HK-2 (cell line): ENCODE measurements around the gene CD55.

Experiments
- DNase-seq: peaks from one replicate; pipeline ENCODE4 v3.0.0-alpha.2; 2018; ENCODE audit not compliant: unreplicated experiment

CD55 gene

GRCh38 chr1:207361889-207362288, 40.4 kb downstream of the CD55 start:
- DNase-seq = no peak

DNA sequence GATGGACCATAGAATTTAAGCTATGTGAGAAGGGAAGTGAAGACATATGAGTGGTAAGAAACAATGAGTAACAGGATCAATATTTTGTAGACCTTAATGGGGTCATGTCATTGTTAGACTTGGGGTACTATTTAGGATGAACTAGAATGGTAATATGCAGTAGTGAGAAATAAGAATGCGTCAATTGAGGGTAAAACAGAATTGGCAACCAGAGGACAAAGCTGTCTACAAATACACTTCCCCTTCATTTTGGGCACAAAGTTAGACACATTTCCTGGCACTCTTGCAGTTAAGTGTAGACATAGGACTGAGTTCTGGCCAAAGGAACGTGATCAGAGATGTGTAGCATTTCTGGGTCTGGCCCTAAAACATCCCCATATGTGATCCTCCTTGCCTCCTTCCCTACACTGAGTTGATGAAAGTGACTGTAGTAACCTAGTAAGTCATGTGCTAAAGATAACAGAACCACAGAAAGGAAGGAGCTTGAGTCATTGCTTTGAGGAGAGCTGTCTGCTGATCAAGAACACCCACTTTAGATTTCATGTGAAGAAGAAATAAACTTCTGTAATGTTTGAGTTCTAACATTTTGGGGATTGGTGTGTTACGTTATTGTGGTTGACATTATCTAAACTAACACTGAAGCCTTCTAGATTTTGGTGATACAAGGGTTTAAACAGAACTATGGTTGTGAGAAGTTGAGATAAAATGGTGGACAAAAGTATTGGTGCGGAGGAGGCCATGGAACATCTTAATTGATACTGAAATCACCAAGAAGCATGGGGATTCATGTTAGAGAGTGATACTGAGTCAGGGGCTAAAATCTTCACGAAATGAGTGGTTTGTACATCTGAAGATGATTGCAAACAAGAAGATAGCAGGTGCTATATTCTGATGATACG, 41.7 kb downstream of the CD55 start:
- DNase-seq = no peak

- DNase-seq = no peak
Measured at GRCh38 chr1:207363871-207364270, 42.4 kb downstream of the CD55 start.

GRCh38 chr1:207364614-207365013, 43.1 kb downstream of the CD55 start:
- no peak for DNase-seq

- no peak for DNase-seq
Measured at GRCh38 chr1:207365063-207365462, 43.6 kb downstream of the CD55 start.

GRCh38 chr1:207366022-207366421, 44.5 kb downstream of the CD55 start:
- DNase-seq = no peak

GRCh38 chr1:207388721-207389120, 67.2 kb downstream of the CD55 start:
- no peak for DNase-seq

GRCh38 chr1:207389728-207390464, 68.4 kb downstream of the CD55 start:
- DNase-seq = no peak

GRCh38 chr1:207393610-207394009, 72.1 kb downstream of the CD55 start:
- DNase-seq = peak; percentile 47

DNA sequence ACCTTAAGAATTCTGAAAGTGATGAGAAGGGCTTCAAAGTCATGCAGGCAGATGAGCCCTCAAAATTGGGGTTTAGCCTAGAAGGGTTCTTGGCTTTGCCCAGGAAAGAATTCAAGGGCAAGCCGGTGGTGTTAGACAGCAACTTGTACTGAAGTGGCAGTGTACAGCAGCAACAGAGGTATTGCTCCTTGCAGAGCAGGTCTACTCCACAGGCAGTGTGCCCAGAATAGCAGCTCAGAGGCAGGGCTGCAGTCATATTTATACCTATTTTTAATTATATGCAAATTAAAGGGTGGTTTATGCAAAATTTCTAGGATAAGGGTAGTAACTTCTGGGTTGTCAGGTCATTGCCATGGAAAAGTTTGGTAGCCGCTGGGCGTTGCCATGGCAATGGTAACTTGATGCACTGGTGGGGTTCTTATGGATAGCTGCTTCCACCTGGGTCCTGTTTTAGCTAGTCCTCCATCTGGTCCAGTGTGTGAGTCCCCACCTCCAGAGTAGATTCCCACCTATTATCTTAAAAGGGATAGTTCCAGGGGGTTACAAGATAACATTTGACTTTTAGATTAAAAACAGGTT, 74.8 kb downstream of the CD55 start:
- no peak for DNase-seq

DNA sequence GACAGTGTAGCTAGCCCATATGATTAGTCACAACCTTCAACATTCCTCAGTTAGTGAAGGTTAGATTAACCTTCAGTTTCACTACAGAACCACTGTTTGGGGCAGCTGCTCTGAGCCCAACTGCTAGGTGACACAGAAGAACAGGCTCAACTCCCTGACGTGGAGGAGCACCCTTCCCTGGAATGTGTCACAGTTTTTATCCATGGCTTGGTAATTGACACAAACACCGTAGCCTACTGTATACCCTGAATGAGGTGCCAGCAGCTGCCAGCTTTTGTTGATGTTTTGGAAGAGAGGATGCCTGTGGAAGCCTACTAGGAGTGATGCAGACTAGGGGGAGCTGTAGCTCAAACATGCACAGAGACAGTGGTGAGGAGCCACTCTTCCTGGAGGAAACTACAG, 76.0 kb downstream of the CD55 start:
- DNase-seq = no peak

DNA sequence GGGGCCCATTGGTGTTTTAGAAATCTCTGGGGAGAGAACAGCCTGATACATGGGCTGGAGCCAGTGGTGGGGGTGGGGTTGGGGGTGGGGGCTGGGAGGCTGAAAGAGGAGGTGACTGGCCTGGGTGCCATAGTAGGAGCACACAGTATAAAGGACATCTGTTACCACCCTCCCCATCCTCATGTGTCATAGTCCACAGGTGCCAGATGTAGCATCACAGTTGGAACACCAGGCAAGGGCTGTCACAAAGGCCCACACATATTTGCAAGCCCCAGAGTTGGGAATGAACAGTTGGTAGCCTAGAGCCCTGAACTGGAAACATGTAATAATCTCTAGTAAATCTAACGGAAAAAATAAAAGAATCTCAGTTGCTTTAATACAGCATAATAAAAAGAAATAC, 77.5 kb downstream of the CD55 start:
- no peak for DNase-seq

GRCh38 chr1:207401578-207401977, 80.1 kb downstream of the CD55 start:
- DNase-seq = no peak

DNA sequence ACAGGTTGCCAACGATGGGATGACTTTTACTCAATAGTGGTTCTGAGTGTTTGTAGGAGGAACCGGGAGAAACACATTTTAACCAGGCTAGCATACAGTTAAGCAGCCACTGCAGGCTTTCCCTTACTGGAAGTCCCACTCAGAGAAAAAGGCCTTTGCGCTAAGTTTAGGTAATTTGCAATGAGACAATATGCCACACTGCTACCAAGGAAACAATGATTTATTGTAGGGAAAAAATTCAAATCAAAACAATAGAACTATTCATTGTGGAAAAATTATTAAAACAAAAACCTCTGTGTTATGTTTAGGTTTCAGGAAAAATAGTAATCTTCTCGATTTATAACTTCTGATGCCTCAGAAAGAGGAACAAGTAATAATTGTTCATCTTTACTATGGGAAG, 81.3 kb downstream of the CD55 start:
- no peak for DNase-seq

GRCh38 chr1:207404849-207405525, 83.5 kb downstream of the CD55 start:
- DNase-seq = no peak

- DNase-seq = no peak
Measured at GRCh38 chr1:207405814-207406213, 84.3 kb downstream of the CD55 start.

- no peak for DNase-seq
Measured at GRCh38 chr1:207407655-207408260, 86.3 kb downstream of the CD55 start.
